Stimulated activated naive CD4-positive, alpha-beta T cell treated with Interleukin-2 at 50 U/mL for 16 hours (primary cell): ENCODE data around the gene GPC5.

Source experiments
- DNase-seq: peaks from one replicate; lab custom pipeline; 2025; lab: John Stamatoyannopoulos, UW

GPC5 gene

GRCh38 chr13:92172191-92172590 is 773.8 kb downstream of the GPC5 start:
- DNase-seq: no peak

GRCh38 chr13:92173254-92173653 is 774.8 kb downstream of the GPC5 start:
- no peak for DNase-seq

DNA sequence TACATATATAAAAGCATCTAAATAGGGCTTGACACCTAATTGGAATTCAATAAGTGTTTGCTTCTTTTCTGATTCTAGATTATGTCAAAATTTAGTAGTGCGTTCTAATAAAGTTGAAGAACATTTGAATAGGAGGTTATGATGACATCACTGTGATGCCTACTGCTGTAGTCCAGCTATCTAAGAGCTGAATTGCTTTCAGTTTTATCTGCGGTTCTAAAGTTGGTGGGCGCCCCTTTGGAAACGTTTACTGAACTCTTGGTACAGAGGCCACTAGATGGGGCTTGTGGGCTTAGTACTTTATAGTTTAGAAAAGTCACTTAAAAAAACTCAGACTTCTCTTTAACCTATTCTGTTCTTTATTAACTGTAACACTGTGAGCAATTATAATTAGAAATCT is 776.9 kb downstream of the GPC5 start:
- no peak for DNase-seq

DNA sequence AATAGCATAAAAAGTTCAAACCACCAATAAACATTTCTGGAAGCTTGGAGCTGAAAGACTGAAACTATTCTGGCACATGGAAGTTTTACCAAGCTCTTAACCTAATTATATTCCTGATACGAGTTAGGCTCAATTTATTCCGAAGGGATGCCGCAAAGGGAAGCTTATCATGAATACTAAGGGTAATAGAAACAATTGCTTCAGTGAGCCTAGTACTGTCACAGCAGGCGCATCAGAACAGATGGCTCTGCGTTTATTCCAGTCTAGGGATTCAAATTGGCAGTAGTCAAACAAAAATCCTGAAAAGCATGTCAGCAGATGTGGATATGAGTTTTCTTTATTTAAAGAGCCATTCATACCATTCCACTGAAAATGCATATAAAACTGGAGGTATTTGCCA is 779.5 kb downstream of the GPC5 start:
- DNase-seq: no peak

DNA sequence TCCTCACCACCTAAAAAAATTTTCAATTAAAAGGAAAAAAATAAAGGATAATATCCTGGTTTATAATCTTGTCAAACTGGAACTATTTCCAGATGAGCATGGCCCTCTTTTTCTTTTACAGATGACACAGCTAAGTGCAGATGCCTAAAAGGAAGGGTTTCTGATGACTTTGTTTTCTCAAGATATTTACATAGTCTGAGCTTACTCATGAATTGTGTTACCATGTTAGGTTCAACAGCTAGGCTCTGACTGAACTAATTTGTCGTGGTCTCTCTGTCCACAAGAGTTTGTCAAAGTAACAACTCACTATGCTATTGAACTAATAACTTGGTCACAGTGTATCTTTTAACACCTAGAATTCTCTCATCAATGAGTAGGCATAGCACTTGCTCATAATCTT is 780.8 kb downstream of the GPC5 start:
- DNase-seq: no peak

- DNase-seq: no peak
Observed at GRCh38 chr13:92187378-92187989, 789.1 kb downstream of the GPC5 start.

- no peak for DNase-seq
Observed at GRCh38 chr13:92188574-92188973, 790.2 kb downstream of the GPC5 start.

GRCh38 chr13:92196591-92197256 is 798.3 kb downstream of the GPC5 start:
- no peak for DNase-seq

DNA sequence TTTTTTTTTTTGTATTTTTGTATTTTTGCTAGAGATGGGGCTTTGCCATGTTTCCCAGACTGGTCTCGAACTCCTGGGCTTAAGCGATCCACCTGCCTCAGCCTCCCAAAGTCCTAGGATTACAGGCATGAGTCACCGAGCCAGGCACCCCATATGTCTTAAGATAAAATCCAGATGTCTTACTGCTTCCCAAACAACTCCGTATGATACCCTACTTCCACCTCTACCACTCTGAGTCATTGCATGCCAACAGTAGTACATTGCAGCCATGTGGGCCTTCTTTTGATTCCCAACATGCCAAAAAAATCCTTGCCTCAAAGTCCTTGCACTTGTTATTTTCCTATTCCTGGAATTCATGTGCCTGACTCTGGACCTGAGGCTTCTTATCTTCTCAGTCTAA is 799.2 kb downstream of the GPC5 start:
- DNase-seq: no peak

DNA sequence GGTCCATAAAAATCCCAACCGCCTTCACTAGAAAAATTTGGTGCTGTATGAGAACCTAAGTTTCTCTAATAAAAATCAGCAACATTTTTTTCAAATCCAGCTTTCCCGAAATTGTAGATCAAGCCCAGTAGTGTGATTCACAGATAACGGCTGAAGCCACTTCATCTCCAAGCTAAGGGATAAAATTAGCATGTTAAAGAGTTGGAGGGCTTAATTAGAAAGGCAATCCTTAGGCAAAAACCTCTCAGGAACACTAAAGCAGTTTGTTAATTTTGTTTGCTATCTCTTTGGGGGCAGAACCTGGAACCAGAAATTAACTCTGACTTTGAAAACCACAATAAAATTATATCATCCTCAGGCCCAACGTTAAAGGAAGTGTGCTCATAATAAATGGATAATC is 820.2 kb downstream of the GPC5 start:
- DNase-seq: no peak

DNA sequence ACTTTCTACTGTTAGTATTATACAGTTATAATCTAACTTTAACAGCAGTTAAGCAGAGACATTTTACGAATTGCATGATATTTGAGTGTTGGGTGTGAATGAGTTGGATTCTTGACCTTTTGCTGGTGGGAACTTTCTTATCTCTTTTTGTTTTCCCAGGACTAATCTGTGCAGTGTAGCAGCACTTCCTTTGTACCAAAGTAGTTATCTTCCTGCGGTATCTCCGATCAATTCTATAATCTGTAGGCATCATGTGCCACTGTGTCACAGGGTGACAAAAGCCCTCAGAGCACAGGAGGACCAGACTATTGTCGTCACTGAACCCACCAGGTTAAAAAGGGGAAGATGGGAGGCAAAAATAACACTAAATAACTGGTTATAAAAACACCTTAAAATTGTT is 823.5 kb downstream of the GPC5 start:
- DNase-seq: no peak

DNA sequence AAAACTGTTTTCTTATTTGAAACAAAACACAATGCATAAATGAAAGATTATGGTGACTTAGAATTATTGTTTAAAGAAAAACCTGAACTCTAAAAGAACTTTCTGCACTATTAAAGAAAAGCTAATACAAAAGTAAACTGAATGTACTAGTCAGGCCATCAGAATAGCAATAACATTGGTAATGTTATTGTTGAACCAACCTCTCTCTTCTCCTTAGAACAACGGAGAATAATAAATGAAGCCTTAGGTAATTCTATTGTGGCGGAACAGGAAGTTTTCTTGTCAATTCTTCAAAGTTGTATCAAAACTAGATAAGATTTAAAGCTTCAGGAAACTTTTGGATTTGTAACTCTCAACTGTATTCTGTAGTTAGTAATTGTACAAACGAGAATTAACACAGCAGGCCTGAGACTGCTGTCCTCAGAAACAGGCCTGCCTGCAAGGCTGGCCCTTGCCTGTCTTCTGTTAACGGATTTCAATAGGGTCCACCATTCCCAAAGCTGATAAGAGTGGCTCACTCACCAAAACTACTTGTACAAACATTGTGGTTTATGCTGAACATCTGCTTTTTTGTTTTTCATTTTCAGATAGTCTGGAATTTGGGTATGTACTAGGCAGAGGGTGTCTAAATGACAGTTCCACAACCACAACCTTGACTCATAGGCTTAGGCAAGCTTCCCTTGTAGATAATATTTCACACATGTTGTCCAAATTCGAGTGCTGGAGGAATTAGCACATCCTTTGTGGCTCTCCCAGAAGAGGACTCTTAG is 825.8 kb downstream of the GPC5 start:
- DNase-seq: no peak

DNA sequence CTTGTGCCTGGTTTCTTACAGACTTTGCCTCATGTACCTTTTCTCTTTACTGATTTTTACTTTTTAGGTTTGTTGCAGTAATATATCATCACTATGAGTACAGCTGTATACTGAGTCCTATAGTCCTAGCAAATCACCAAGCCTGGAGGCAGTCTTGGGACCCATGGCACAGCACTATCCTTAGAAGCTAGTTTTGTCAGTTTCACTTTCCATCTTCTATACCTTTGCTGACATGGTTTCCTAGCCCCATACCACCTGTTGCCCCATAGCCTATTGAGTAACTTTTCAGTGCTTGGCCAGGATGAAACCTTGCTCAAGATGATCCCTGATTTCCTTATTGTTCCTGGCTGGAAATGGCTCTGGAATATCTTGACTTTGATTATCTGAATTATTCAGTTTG is 826.4 kb downstream of the GPC5 start:
- no peak for DNase-seq

DNA sequence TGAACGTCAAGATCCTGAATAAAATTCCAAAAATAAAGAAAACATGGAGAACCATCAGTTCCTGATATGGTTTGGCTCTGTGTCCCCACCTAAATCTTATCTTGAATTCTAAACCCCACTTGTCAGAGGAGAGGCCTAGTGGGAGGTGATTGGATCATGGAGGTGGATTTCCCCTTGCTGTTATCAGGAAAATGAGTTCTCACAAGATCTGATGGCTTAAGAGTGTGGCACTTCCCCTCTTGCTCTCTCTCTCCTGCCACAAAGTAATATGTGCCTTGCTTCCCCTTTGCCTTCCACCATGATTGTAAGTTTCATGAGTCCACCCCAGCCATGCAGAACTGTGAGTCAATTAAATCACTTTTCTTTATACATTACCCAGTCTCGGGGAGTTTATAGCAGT is 827.4 kb downstream of the GPC5 start:
- DNase-seq: no peak

DNA sequence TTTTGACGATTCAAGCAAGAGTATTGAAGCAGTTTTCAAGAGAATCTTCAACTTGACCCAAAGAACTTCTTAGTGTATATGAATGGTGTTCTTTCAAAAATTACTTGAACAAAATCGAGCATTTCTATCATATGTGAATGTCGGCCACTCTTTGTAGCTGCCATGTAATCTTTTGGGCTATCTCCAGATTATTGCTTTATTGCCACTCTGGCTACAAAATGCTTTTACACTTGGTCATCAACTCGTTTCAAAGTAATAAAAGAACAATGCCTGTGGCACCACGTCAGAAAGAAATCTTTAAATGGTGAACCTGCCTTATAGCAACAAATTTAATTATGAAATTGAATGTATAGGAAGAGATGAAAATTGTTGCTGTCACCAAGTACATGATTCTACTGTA is 834.5 kb downstream of the GPC5 start:
- DNase-seq: no peak

- no peak for DNase-seq
Observed at GRCh38 chr13:92251671-92252210, 853.3 kb downstream of the GPC5 start.

GRCh38 chr13:92255526-92255925 is 857.1 kb downstream of the GPC5 start:
- no peak for DNase-seq

DNA sequence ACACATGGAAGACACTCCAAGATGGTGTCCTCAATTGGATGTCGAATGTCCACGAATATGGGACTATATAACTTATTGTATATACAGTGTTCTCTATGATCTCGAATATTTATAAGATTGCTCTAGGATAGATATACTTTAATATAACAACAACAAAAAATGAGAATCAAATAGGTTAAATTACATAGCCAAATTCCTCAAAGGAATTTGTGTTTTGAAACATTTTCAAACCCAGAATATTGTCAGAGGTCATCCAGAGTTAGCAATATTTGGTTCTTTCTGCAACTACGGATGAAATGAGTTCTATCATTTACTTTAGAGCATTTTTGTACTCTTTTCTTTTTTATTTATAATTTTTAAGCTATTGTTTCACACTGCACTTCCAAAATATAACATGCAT is 857.8 kb downstream of the GPC5 start:
- DNase-seq: no peak

- no peak for DNase-seq
Observed at GRCh38 chr13:92259046-92259445, 860.6 kb downstream of the GPC5 start.

GRCh38 chr13:92259523-92259922 is 861.1 kb downstream of the GPC5 start:
- no peak for DNase-seq

DNA sequence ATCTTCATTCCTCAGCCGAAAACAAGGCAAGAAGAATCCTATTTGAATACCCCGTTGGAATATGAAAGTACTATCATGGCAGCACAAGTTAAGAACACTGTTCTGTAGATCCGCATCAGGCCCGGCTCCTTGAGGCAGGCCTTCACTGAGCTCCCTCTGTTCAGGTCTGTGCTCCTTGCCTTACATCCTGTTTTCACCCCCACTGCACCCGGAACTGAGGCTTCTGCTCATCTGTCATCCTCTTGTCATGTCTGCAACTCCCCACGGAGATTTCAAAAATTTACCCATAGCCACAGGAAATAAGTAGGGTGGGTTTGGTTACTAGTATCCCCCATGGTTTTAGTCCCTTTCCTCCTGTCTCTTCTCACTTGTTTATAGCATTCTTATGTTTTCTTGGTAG is 861.9 kb downstream of the GPC5 start:
- no peak for DNase-seq

DNA sequence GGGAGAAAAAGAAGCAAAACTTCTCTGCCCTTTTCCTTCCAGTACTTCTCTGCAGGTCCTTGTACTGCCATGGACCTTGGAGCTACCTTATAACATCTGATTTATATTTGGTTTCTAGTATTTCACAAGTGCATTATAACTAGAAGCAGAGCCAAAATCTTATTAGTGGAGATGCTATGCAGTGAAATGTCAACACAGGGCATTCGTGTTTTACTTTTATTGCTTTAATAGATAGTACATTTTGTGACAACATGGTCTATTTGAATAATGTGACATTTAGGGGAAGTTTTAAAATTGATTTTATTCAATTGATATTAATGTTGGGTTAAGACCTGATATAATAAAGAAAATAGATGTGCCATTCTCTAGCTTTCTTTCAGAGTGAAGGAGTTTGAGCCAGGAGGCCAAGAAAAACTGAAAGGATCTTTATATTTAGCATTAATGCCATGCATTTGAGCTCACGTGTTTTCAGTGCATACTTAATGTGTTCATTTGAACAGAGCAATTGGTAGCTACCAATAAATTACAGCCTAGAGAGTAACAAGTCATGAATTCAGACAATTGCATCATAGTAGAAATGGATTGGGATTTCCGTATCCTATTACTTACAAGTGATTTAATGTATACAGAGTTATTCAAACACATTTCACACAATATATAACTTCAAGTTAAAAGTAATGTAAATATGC is 863.8 kb downstream of the GPC5 start:
- DNase-seq: no peak

- DNase-seq: no peak
Observed at GRCh38 chr13:92265408-92265807, 867.0 kb downstream of the GPC5 start.
